PC-9 (cell line): Measurements from ENCODE around the gene CDH26. TPM values are rescaled to one million over a fixed set of nuclear protein-coding genes. Genes with fewer than 3 reads are reported as not detected.

ENCODE experiments used
- BruUV-seq: library from RNA; stranded (reverse); fragments of 400-500 nt; replicated peaks from 2 replicates; lab custom pipeline; 2021; lab: Mats Ljungman, UMichigan
- CTCF ChIA-PET: fragments of 300-600 bp; sonication (Branson Sonifier 250); formaldehyde crosslinking; loops from one replicate; lab custom pipeline; 2022; ENCODE audit warnings: antibody characterized with exemption; lab: Charles Lee
- POLR2A ChIA-PET: fragments of 300-600 bp; sonication (Branson Sonifier 250); formaldehyde crosslinking; loops from one replicate; lab custom pipeline; 2022; ENCODE audit warnings: antibody characterized with exemption; ENCODE audit not compliant: unreplicated experiment; lab: Charles Lee
- DNase-seq, 2 experiments: peaks; one replicate each; pipeline versions ENCODE4 v3.0.0 to v3.0.0-alpha.2; 2015 to 2022; ENCODE audit warnings: mixed read lengths in 1 of 2
- H2AFZ ChIP-seq: fragments of 200-600 bp; sonication (generic); 2 replicates; pipeline ENCODE4 v1.8.1; 2017; ENCODE audit warnings: antibody characterized with exemption
- H3F3A ChIP-seq: fragments of 200-600 bp; sonication (generic); 2 replicates; pipeline ENCODE4 v1.8.1; 2017; ENCODE audit warnings: antibody characterized with exemption, mild to moderate bottlenecking, low read depth; ENCODE audit not compliant: insufficient read depth
- H3K27ac ChIP-seq: fragments of 200-600 bp; sonication (generic); 2 replicates; pipeline ENCODE4 v1.6.1; 2016; ENCODE audit warnings: mixed run types
- H3K27me3 ChIP-seq: fragments of 200-600 bp; sonication (generic); 2 replicates; pipeline ENCODE4 v1.6.1; 2016; ENCODE audit warnings: low read depth, mixed run types; ENCODE audit not compliant: insufficient read depth
- H3K36me3 ChIP-seq: fragments of 200-600 bp; sonication (generic); 2 replicates; pipeline ENCODE4 v1.6.1; 2016; ENCODE audit warnings: low read depth, mixed run types
- H3K4me1 ChIP-seq: fragments of 200-600 bp; sonication (generic); replicated peaks from 2 replicates; pipeline ENCODE4 v1.6.1; 2016; ENCODE audit warnings: mixed run types; ENCODE audit not compliant: insufficient read depth
- H3K4me2 ChIP-seq: fragments of 200-600 bp; sonication (generic); 2 replicates; pipeline ENCODE4 v1.6.1; 2017; ENCODE audit warnings: mixed run types
- H3K4me3 ChIP-seq: fragments of 200-600 bp; sonication (generic); 2 replicates; pipeline ENCODE4 v1.6.1; 2016; ENCODE audit warnings: mixed run types
- H3K79me2 ChIP-seq: fragments of 200-600 bp; sonication (generic); 2 replicates; pipeline ENCODE4 v1.6.1; 2017; ENCODE audit warnings: low read depth, mixed run types
- H3K9me2 ChIP-seq: fragments of 200-600 bp; sonication (generic); 2 replicates; pipeline ENCODE4 v1.8.1; 2017; ENCODE audit warnings: mild to moderate bottlenecking; ENCODE audit not compliant: insufficient read depth
- H3K9me3 ChIP-seq: fragments of 200-600 bp; sonication (generic); 2 replicates; pipeline ENCODE4 v1.8.1; 2016; ENCODE audit warnings: low read depth; ENCODE audit not compliant: insufficient read depth
- H4K20me1 ChIP-seq: fragments of 200-600 bp; sonication (generic); 2 replicates; pipeline ENCODE4 v1.8.1; 2017; ENCODE audit not compliant: insufficient read depth
- EZH2 ChIP-seq: fragments of 200-600 bp; sonication (generic); IDR thresholded peaks from 2 replicates; pipeline ENCODE4 v1.8.0; 2017; ENCODE audit warnings: antibody characterized with exemption, low read depth
- intact Hi-C: fragments of 100-400 bp; cut with micrococcal nuclease; formaldehyde crosslinking; loops from one replicate; pipeline ENCODE4 v1.10.0; 2022; ENCODE audit not compliant: unreplicated experiment
- total RNA-seq: library from RNA; stranded (reverse); gene quantifications from 2 replicates; pipeline ENCODE4 v1.2.3, GENCODE V29; 2021
- TF ChIP-seq, protein P1 (sequence below): fragments of 200-600 bp; sonication (generic); conservative IDR thresholded peaks from 2 replicates; pipeline ENCODE4 v1.6.1; 2017; ENCODE audit warnings: mixed run types, antibody characterized with exemption, mild to moderate bottlenecking, moderate library complexity

Gene CDH26
- total RNA-seq, 1 experiment from 2014 or later, result 1.1 TPM

GRCh38 chr20:60063048-60063451, 104.8 kb downstream of the CDH26 start:
- no peaks in the 10 kb centered on the region for H3K9me2 ChIP-seq
- no TSS peak for BruUV-seq
- no peaks in the 10 kb centered on the region for H4K20me1 ChIP-seq
- H3K79me2 ChIP-seq, result no peaks in the 10 kb centered on the region
- H3K4me2 ChIP-seq, result no peak overlapping the region
- no peak for DNase-seq
- intact Hi-C loops, result no loop called here
- H3K9me3 ChIP-seq, result no peaks in the 10 kb centered on the region
- ChIA-PET CTCF (no interaction called here), POLR2A (interaction anchor here (0.6 kb wide), 2 partner anchors 181 to 1489 kb away, joined by 3 to 5 read pairs; no protein-coding TSS in a partner anchor)
- no peaks in the 10 kb centered on the region for H3K36me3 ChIP-seq
- H3K4me1 ChIP-seq, result no peaks in the 10 kb centered on the region
- H3K4me3 ChIP-seq, result no peak overlapping the region
- H3F3A ChIP-seq, result no peaks in the 10 kb centered on the region
- TF ChIP-seq, protein P1, sequence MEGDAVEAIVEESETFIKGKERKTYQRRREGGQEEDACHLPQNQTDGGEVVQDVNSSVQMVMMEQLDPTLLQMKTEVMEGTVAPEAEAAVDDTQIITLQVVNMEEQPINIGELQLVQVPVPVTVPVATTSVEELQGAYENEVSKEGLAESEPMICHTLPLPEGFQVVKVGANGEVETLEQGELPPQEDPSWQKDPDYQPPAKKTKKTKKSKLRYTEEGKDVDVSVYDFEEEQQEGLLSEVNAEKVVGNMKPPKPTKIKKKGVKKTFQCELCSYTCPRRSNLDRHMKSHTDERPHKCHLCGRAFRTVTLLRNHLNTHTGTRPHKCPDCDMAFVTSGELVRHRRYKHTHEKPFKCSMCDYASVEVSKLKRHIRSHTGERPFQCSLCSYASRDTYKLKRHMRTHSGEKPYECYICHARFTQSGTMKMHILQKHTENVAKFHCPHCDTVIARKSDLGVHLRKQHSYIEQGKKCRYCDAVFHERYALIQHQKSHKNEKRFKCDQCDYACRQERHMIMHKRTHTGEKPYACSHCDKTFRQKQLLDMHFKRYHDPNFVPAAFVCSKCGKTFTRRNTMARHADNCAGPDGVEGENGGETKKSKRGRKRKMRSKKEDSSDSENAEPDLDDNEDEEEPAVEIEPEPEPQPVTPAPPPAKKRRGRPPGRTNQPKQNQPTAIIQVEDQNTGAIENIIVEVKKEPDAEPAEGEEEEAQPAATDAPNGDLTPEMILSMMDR, result no peak
- no peak for TF ChIP-seq EZH2
- H3K27ac ChIP-seq, result no peak overlapping the region
- no peak overlapping the region for H2AFZ ChIP-seq
- peaks cover 33% of the 10 kb centered on the region for H3K27me3 ChIP-seq

- Histone ChIP-seq H3K36me3 (no peaks in the 10 kb centered on the region), H2AFZ (no peak overlapping the region), H3K79me2 (no peaks in the 10 kb centered on the region), H3F3A (no peaks in the 10 kb centered on the region), H3K27me3 (peaks cover 41% of the 10 kb centered on the region), H3K4me1 (no peaks in the 10 kb centered on the region), H3K9me3 (no peaks in the 10 kb centered on the region), H3K4me2 (no peak overlapping the region), H3K27ac (no peak overlapping the region), H3K9me2 (no peaks in the 10 kb centered on the region), H4K20me1 (no peaks in the 10 kb centered on the region), H3K4me3 (no peak overlapping the region)
- DNase-seq, result no peak
- BruUV-seq, result no TSS peak
- POLR2A ChIA-PET, result no interaction called here
- intact Hi-C loops, result no loop called here
- CTCF ChIA-PET, result no interaction called here
- TF ChIP-seq, protein P1, result no peak
- no peak for TF ChIP-seq EZH2
Observed at GRCh38 chr20:60063739-60064380, 105.6 kb downstream of the CDH26 start.

Other genes starting within 250 kb of the CDH26 start
- 1.8 and 3.0 TPM in 2 replicates for gene SYCP2, start 24.8 kb upstream of the CDH26 start, total RNA-seq
- 9.0 and 9.9 TPM in 2 replicates for gene PPP1R3D, start 18.1 kb upstream of the CDH26 start, total RNA-seq
- gene FAM217B, start 18.0 kb upstream of the CDH26 start, total RNA-seq, result 11.7 and 20.2 TPM in 2 replicates